PC-3 (cell line): Measurements from ENCODE around the gene BSN. TPM values are rescaled to one million over a fixed set of nuclear protein-coding genes. Genes with fewer than 3 reads are reported as not detected.

Experiments used
- ATAC-seq: fragments of 200-7000 bp; cut with Tn5 transposase; 2 replicates; pipeline ENCODE4 v1.9.1; 2020; ENCODE audit warnings: mild to moderate bottlenecking, moderate library complexity
- BruUV-seq: library from RNA; stranded (reverse); fragments of 400-500 nt; replicated peaks from 2 replicates; lab custom pipeline; 2021; lab: Mats Ljungman, UMichigan
- CTCF ChIA-PET: fragments of 300-600 bp; sonication (Branson Sonifier 250); formaldehyde crosslinking; loops from one replicate; lab custom pipeline; 2022; ENCODE audit warnings: antibody characterized with exemption; lab: Charles Lee
- POLR2A ChIA-PET: fragments of 300-600 bp; sonication (Branson Sonifier 250); formaldehyde crosslinking; loops from one replicate; lab custom pipeline; 2022; ENCODE audit warnings: antibody characterized with exemption; ENCODE audit not compliant: unreplicated experiment; lab: Charles Lee
- DNase-seq: peaks from one replicate; pipeline ENCODE4 v3.0.0-alpha.2; 2015
- H2AFZ ChIP-seq: fragments of 300-600 bp; sonication (generic); 2 replicates; pipeline ENCODE4 v1.6.0; 2016; ENCODE audit warnings: antibody characterized with exemption, low read length
- H3F3A ChIP-seq: fragments of 300-600 bp; sonication (generic); one replicate; pipeline ENCODE4 v1.6.0; 2017; ENCODE audit warnings: antibody characterized with exemption, low read length, control low read depth, mild to moderate bottlenecking; ENCODE audit not compliant: unreplicated experiment
- H3K27ac ChIP-seq: fragments of 300-600 bp; sonication (generic); 2 replicates; pipeline ENCODE4 v1.5.1; 2016; ENCODE audit warnings: mild to moderate bottlenecking, low read length
- H3K27me3 ChIP-seq: fragments of 300-600 bp; sonication (generic); 2 replicates; pipeline ENCODE4 v1.6.1; 2016; ENCODE audit warnings: low read length, mixed read lengths
- H3K36me3 ChIP-seq: fragments of 300-600 bp; sonication (generic); 2 replicates; pipeline ENCODE4 v1.6.1; 2016; ENCODE audit warnings: low read depth, mixed run types, low read length, mixed read lengths
- H3K4me1 ChIP-seq: fragments of 300-600 bp; sonication (generic); 2 replicates; pipeline ENCODE4 v1.5.1; 2016; ENCODE audit warnings: low read length; ENCODE audit not compliant: insufficient read depth
- H3K4me2 ChIP-seq: fragments of 300-600 bp; sonication (generic); 2 replicates; pipeline ENCODE4 v1.6.0; 2016; ENCODE audit warnings: low read length
- H3K4me3 ChIP-seq: fragments of 300-600 bp; sonication (generic); 2 replicates; pipeline ENCODE4 v1.5.1; 2016; ENCODE audit warnings: mild to moderate bottlenecking, low read length, mixed read lengths
- H3K79me2 ChIP-seq: fragments of 300-600 bp; sonication (generic); 2 replicates; pipeline ENCODE4 v1.6.1; 2017; ENCODE audit warnings: low read length, mixed read lengths
- H3K9ac ChIP-seq: fragments of 300-600 bp; sonication (generic); 2 replicates; pipeline ENCODE4 v1.6.0; 2016; ENCODE audit warnings: mild to moderate bottlenecking, low read length
- H3K9me2 ChIP-seq: fragments of 300-600 bp; sonication (generic); replicated peaks from 2 replicates; pipeline ENCODE4 v1.6.1; 2016; ENCODE audit warnings: mixed run types, low read length, mixed read lengths
- H3K9me3 ChIP-seq: fragments of 300-600 bp; sonication (generic); 2 replicates; pipeline ENCODE4 v1.6.1; 2016; ENCODE audit warnings: low read length, mixed read lengths
- H4K20me1 ChIP-seq: fragments of 300-600 bp; sonication (generic); 2 replicates; pipeline ENCODE4 v1.6.1; 2016; ENCODE audit warnings: low read length, mixed read lengths
- CTCF ChIP-seq: fragments of 300-600 bp; sonication (generic); conservative IDR thresholded peaks from 2 replicates; pipeline ENCODE4 v1.5.1; 2017; ENCODE audit warnings: antibody characterized with exemption, low read depth, mild to moderate bottlenecking, low read length
- EZH2 ChIP-seq: fragments of 300-600 bp; sonication (generic); IDR thresholded peaks from one replicate; pipeline ENCODE4 v1.6.1; 2017; ENCODE audit warnings: antibody characterized with exemption, mild to moderate bottlenecking, low read length; ENCODE audit not compliant: unreplicated experiment
- EZH2phosphoT487 ChIP-seq: fragments of 300-600 bp; sonication (generic); IDR thresholded peaks from 2 replicates; pipeline ENCODE4 v1.6.1; 2018; ENCODE audit warnings: mild to moderate bottlenecking, antibody characterized with exemption, low read length, borderline replicate concordance
- intact Hi-C: fragments of 100-400 bp; cut with micrococcal nuclease; formaldehyde crosslinking; loops from 2 replicates; pipeline ENCODE4 v1.9.0; 2023
- total RNA-seq: library from RNA; depleted of rRNA; stranded (reverse); fragments of >200 nt; gene quantifications from 2 replicates; pipeline ENCODE4 v1.2.3, GENCODE V29; 2014

BSN gene
- total RNA-seq, 1 experiment from 2014 or later, result 0.80 TPM

- Histone ChIP-seq H3K4me2 (no peak overlapping the region), H3K4me1 (no peaks in the 10 kb centered on the region), H2AFZ (no peak overlapping the region), H3K9ac (no peak overlapping the region), H3K9me2 (no peaks in the 10 kb centered on the region), H3K36me3 (peaks cover 3% of the 10 kb centered on the region; the same call in 1 of the 2 replicates), H3K79me2 (no peaks in the 10 kb centered on the region), H3K9me3 (no peaks in the 10 kb centered on the region), H3K27me3 (no peaks in the 10 kb centered on the region), H3K4me3 (no peak overlapping the region), H3F3A (no peaks in the 10 kb centered on the region), H3K27ac (no peak overlapping the region), H4K20me1 (no peaks in the 10 kb centered on the region)
- intact Hi-C loops, result loop anchor here (10.0 kb wide), 1 partner anchor 49 kb away; the partner anchor contains the start of gene DAG1
- no TSS peak for BruUV-seq
- TF ChIP-seq EZH2phosphoT487 (no peak), EZH2 (no peak), CTCF (no peak)
- ChIA-PET POLR2A (no interaction called here), CTCF (no interaction called here)
- DNase-seq (no peak), ATAC-seq (peak; percentile 61)
Measured at GRCh38 chr3:49523756-49524747, 30.2 kb upstream of the BSN start.

- Histone ChIP-seq H3K4me2 (no peak overlapping the region), H3K9me2 (no peaks in the 10 kb centered on the region), H3K4me1 (no peaks in the 10 kb centered on the region), H3K9me3 (no peaks in the 10 kb centered on the region), H3K79me2 (no peaks in the 10 kb centered on the region), H3K4me3 (no peak overlapping the region), H3F3A (no peaks in the 10 kb centered on the region), H4K20me1 (no peaks in the 10 kb centered on the region), H3K36me3 (peaks cover 19% of the 10 kb centered on the region), H3K27me3 (no peaks in the 10 kb centered on the region), H2AFZ (no peak overlapping the region), H3K27ac (no peak overlapping the region), H3K9ac (no peak overlapping the region)
- intact Hi-C loops, result loop anchor here (10.0 kb wide), 1 partner anchor 55 kb away; the partner anchor contains the start of gene DAG1
- POLR2A ChIA-PET, result no interaction called here
- TF ChIP-seq EZH2phosphoT487 (no peak), CTCF (no peak), EZH2 (no peak)
- CTCF ChIA-PET, result no interaction called here
- DNase-seq (no peak), ATAC-seq (no peak)
- no TSS peak for BruUV-seq
Measured at GRCh38 chr3:49529567-49529966, 24.7 kb upstream of the BSN start.

GRCh38 chr3:49530231-49530630 lies 24.0 kb upstream of the BSN start:
- no peaks in the 10 kb centered on the region for H3K4me1 ChIP-seq
- no peak overlapping the region for H3K27ac ChIP-seq
- no peaks in the 10 kb centered on the region for H3K27me3 ChIP-seq
- POLR2A ChIA-PET, result no interaction called here
- peaks cover 19% of the 10 kb centered on the region for H3K36me3 ChIP-seq
- no peak overlapping the region for H3K9ac ChIP-seq
- CTCF ChIA-PET, result no interaction called here
- H3K4me3 ChIP-seq, result no peak overlapping the region
- no peaks in the 10 kb centered on the region for H3K9me3 ChIP-seq
- no peaks in the 10 kb centered on the region for H3F3A ChIP-seq
- ATAC-seq, result no peak; the same call in 1 of the 2 replicates
- intact Hi-C loops, result no loop called here
- DNase-seq, result peak; percentile 23
- no peak for TF ChIP-seq EZH2
- TF ChIP-seq CTCF, result no peak
- no peak for TF ChIP-seq EZH2phosphoT487
- H3K9me2 ChIP-seq, result no peaks in the 10 kb centered on the region
- H3K79me2 ChIP-seq, result no peaks in the 10 kb centered on the region
- BruUV-seq, result no TSS peak
- H3K4me2 ChIP-seq, result no peak overlapping the region
- H2AFZ ChIP-seq, result no peak overlapping the region
- H4K20me1 ChIP-seq, result no peaks in the 10 kb centered on the region
